GM19023 (cell line): ENCODE measurements around the gene APOL1.
"Not testable (repeated sequence)": the region's sequence is repeated elsewhere in the genome, so short reads cannot be mapped to it uniquely, and the experiment has no call there.

ENCODE experiments used
- ATAC-seq: cut with Tn5 transposase; IDR thresholded peaks from one replicate; pipeline ENCODE4 v1.9.1; 2021; ENCODE audit warnings: mild to moderate bottlenecking, moderate library complexity; ENCODE audit not compliant: unreplicated experiment

APOL1 gene

DNA sequence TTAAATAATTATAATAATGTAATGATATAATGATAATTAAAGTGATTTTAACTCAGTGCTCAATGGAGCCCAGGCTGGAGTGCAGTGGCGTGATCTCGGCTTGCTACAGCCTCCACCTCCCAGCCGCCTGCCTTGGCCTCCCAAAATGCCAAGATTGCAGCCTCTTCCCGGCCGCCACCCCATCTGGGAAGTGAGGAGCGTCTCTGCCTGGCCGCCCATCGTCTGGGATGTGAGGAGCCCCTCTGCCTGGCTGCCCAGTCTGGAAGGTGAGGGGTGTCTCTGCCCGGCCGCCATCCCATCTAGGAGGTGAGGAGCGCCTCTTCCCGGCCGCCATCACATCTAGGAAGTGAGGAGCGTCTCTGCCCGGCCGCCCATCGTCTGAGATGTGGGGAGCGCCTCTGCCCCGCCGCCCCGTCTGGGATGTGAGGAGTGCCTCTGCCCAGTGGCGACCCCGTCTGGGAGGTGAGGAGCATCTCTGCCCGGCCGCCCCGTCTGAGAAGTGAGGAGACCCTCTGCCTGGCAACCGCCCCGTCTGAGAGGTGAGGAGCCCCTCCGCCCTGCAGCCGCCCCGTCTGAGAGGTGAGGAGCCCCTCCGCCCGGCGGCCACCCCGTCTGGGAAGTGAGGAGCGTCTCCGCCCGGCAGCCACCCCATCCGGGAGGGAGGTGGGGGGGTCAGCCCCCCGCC, 37.6 kb downstream of the APOL1 start:
- not testable (repeated sequence) for ATAC-seq

GRCh38 chr22:36291831-36292740, 39.2 kb downstream of the APOL1 start:
- no peak for ATAC-seq

- no peak for ATAC-seq
Observed at GRCh38 chr22:36292823-36293530, 40.0 kb downstream of the APOL1 start.

DNA sequence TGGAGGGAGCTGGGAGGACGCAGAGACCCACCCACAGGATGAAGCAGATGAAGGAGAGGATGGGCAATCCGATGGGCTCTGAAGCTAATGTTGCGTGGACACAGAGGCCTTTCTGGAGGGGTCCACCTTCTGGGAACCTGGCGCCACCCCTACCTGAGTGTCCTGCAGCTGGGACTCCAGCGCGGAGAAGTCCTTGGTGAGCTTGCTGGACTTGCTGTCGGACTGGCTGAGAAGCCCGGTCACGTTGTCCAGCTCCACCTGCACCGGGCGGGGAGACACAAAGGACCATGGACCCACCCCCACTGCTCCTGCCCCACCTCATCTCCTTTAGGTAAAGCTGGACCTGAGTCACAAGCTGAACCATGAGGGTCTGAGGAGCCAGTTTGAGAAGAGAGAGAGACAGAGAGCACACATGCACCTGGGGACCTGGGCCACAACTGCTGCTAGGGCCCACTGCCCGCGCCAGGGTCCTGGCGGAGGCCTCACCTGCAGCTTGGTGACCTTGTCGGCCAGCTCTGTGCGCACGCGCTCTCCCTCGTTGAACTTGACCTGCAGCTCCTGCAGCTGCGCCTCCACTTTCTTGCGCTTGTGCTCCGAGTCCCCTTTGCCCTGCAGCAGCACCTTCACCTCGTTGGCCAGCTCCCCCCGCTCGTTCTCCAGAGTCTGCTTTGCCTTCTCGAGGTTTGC, 40.8 kb downstream of the APOL1 start:
- ATAC-seq = no peak

DNA sequence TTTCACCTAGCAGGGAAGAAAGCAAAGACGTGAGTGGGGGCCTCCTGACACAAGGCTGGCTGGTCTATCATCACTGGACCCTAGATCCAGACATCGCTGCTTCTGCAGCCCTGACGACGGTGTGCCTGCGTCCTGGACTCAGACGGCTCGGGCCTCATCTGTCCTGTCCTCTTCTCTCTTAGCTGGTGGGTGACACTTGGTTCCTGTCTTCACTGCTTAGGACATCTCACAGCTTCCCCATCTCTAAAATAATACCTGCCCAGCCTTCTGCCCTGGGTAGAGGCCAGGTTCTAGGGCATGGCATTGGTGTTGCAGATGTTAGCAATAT, 41.3 kb downstream of the APOL1 start:
- no peak for ATAC-seq

- ATAC-seq = no peak
Observed at GRCh38 chr22:36294801-36295200, 41.9 kb downstream of the APOL1 start.

- no peak for ATAC-seq
Observed at GRCh38 chr22:36295247-36295646, 42.3 kb downstream of the APOL1 start.

- no peak for ATAC-seq
Observed at GRCh38 chr22:36296690-36297089, 43.8 kb downstream of the APOL1 start.

- ATAC-seq = no peak
Observed at GRCh38 chr22:36297568-36297967, 44.6 kb downstream of the APOL1 start.

- ATAC-seq = no peak
Observed at GRCh38 chr22:36298118-36298517, 45.2 kb downstream of the APOL1 start.

GRCh38 chr22:36298601-36299000, 45.7 kb downstream of the APOL1 start:
- no peak for ATAC-seq

DNA sequence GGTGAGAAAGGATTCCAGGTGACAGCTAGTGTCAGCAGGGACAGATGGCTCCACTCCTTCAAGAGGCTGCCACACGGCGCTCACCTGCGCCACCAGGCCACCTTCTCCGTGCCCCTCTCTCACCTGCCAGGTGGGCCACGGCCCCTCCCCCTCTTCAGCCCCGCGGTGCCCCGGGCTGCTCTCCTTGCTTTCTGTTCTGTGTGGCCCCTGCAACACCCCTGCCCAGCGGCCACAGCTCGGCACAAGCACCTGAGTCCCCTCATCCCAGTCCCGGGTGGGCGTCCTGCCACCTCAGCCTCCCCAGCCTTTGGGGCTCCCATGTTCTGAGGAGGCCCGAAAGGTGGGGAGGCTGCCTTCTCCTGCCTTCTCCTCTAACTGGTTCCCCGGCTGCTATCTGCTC, 46.4 kb downstream of the APOL1 start:
- ATAC-seq = no peak

GRCh38 chr22:36299911-36300310, 47.0 kb downstream of the APOL1 start:
- ATAC-seq = no peak

DNA sequence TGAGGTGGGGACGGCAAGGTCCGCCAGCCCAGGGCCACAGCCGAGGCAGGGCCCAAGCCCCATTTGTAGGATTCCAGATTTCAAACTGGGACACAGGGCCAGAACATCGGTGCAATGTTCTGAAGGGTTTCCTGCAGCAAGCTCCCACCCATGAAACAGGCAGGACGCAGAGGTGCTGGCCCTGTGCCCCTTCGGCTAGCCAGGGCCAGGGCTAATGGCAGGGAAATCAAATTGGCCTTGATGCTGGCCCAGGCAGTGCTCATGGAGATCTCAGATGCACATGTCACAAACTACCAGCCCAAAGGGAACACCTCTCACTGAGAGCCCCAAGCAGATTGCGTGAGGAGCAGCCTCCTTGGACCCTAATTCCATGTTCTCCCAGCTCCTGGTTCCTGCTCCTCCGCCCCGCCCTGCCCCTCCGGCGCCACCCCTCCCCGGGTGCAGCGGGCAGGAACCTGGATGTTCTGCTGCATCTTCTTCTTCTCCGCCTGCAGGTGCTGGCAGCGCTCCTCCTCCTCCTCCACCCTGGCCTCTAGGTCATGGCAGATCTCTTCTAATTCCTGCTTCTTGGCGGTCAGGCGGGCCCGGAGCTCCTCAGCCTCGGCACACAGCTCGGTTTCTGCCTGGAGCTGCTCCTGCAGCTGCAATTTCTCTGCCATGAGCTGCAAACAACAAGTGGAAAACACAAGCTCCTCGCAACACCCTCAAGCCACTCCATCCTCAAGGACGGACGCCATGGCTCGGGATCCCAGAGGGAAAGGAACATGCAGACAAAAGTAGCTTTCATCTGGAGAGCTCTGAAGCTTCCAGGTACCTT, 47.7 kb downstream of the APOL1 start:
- ATAC-seq = no peak

GRCh38 chr22:36301384-36301828, 48.5 kb downstream of the APOL1 start:
- peak; percentile 54 for ATAC-seq

DNA sequence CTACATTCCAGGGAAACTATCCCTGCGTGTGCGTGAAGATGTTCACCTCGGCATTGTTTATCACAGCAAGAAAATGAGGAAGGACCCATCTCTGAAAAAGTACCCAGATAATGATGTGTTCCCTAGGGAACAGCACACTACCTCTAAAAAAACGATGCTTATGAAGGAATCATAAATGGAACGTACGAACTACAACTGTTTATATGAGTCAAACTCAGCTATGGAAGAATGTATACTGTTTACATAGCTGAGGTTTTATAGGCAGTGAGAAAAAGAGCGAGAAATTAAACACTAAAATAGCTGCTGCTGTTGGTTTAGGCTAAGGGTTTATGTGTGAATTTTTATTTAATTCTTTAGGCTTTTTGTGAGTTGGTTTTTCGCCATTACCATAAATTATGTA, 48.9 kb downstream of the APOL1 start:
- no peak for ATAC-seq

DNA sequence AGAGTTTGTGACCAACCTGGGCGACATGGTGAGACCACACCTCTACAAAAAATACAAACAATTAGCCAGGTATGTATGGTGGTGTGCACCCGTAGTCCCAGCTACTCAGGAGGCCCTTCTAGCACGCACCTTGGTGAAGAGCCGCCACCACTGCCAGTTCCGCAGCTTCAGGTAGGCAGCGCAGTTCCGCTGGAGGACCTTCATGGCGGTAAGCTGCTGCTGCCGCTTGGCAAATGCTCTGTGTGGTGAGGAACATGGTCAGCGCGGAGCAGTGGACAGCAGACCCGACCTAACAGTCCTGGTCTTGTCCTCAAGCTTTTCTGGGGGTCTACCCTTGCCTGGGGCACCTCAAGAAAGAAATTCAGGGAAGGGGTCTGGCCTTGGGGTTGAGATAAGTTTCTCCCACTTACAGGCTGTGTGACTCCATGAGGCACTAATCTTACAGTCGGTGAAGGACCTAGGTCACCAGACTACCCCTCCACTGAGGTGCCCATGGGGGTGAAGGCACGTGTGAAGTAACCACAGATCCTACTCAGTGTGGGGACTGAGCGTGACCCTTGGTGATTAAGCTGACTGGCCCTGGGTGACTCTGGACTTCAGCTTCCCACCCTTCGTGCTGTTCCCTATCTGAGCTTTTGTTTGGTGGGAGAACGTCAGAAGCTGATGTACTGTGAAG, 49.6 kb downstream of the APOL1 start:
- no peak for ATAC-seq

GRCh38 chr22:36303115-36303467, 50.2 kb downstream of the APOL1 start:
- no peak for ATAC-seq

DNA sequence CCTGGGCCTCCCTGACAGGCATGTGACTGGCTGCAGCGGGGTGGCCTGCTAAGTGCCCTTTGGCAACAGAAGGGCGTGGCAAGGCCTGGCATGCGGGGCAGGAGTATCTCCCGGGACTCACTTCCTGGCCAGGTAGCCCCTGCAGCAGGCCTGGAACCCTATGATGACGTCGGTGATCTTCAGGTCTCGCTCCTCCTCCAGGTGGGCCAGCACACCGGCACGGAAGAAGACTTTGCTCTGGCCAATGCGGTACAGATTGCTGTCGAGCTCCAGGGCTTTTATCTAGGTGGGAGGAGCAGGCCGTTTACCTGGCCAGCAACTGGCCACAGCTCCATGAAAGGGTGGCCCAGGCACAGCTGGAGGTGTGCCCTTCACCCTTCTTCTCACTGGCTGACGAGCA, 50.9 kb downstream of the APOL1 start:
- no peak for ATAC-seq

DNA sequence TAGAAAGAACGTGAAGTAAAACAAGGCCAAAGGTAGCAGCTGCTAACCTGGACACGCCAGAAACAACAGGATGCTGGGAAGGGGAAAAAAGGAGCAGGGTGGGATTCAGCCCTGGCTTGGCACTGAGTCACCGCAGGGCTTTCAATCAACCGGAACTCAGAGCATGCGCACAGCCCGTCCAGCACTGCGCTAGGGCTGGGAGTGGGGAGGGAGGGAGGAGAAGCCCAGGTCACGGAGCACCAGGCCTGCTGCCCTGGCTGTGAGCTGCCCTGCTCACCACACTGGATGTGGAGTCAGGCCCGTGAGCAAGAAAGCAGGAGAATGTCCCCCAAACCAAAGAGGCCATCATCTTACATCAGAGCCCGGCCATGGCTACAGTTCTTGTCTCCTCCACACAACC, 51.5 kb downstream of the APOL1 start:
- ATAC-seq = no peak
